Ascending aorta (tissue), 2 donors: Measurements from ENCODE around the gene PCDH9. TPM values are rescaled to one million over a fixed set of nuclear protein-coding genes. Genes with fewer than 3 reads are reported as not detected.
"Not testable (repeated sequence)": the region's sequence is repeated elsewhere in the genome, so short reads cannot be mapped to it uniquely, and the experiment has no call there.

ENCODE experiments used
- DNase-seq, 2 donors: peaks; one replicate each; pipeline ENCODE4 v3.0.0-alpha.2; 2019; ENCODE audit warnings: low spot score in 2 of 2
- H3K27ac ChIP-seq, 2 donors: fragments of 200-600 bp; sonication (generic); one replicate each; pipeline ENCODE4 v1.5.1; 2016 to 2017; ENCODE audit warnings: mild to moderate bottlenecking in 1 of 2
- H3K27me3 ChIP-seq: fragments of 200-600 bp; sonication (generic); one replicate; pipeline ENCODE4 v1.5.1; 2017
- H3K36me3 ChIP-seq, 2 donors: fragments of 200-600 bp; sonication (generic); one replicate each; pipeline ENCODE4 v1.5.1; 2016
- H3K4me1 ChIP-seq, 2 donors: fragments of 200-600 bp; sonication (generic); one replicate each; pipeline ENCODE4 v1.5.1; 2016 to 2017; ENCODE audit warnings: mild to moderate bottlenecking in 1 of 2
- H3K4me3 ChIP-seq, 2 donors: fragments of 200-600 bp; sonication (generic); one replicate each; pipeline ENCODE4 v1.5.1; 2016 to 2017; ENCODE audit warnings: mild to moderate bottlenecking in 1 of 2
- H3K9me3 ChIP-seq, 2 donors: fragments of 200-600 bp; sonication (generic); one replicate each; pipeline ENCODE4 v1.5.1; 2016
- CTCF ChIP-seq, 3 experiments: fragments of 200-600 bp in 2 of 3; fragments of 450-650 bp in 1 of 3; sonication (generic) in 2 of 3; IDR thresholded peaks; one replicate each; pipeline ENCODE4 v1.5.1; 2016 to 2019; ENCODE audit warnings: antibody characterized with exemption in 3 of 3, mild to moderate bottlenecking in 1 of 3, moderate library complexity in 1 of 3
- intact Hi-C: fragments of 100-400 bp; cut with DNase I; formaldehyde crosslinking; loops from one replicate; pipeline ENCODE4 v1.15.1; 2023
- total RNA-seq: library from RNA; depleted of rRNA; stranded (reverse); fragments of >200 nt; gene quantifications from one replicate; pipeline ENCODE4 v1.1.0, GENCODE V29; 2016

The PCDH9 gene
- total RNA-seq, 1 donor from 2014 or later, result 3.6 TPM

- no peak for TF ChIP-seq CTCF (IDR thresholded peaks at IDR 0.05)
- no peak for DNase-seq
- H3K9me3 ChIP-seq, result no peaks in the 10 kb centered on the region
- no peaks in the 10 kb centered on the region for H3K27me3 ChIP-seq
- intact Hi-C loops, result no loop called here
- no peaks in the 10 kb centered on the region for H3K36me3 ChIP-seq
- H3K4me3 ChIP-seq, result no peak overlapping the region
- H3K27ac ChIP-seq, result no peak overlapping the region
- H3K4me1 ChIP-seq, result no peaks in the 10 kb centered on the region
These were observed 341.4 kb downstream of the PCDH9 start for GRCh38 chr13:66888698-66889097.

GRCh38 chr13:66887088-66887487 is 343.0 kb downstream of the PCDH9 start:
- TF ChIP-seq CTCF (IDR thresholded peaks at IDR 0.05), result no peak
- H3K9me3 ChIP-seq, result no peaks in the 10 kb centered on the region
- H3K4me3 ChIP-seq, result no peak overlapping the region
- H3K27me3 ChIP-seq, result no peaks in the 10 kb centered on the region
- intact Hi-C loops, result no loop called here
- no peaks in the 10 kb centered on the region for H3K36me3 ChIP-seq
- no peak overlapping the region for H3K27ac ChIP-seq
- DNase-seq, result no peak
- H3K4me1 ChIP-seq, result no peaks in the 10 kb centered on the region

GRCh38 chr13:66886264-66886663 is 343.9 kb downstream of the PCDH9 start:
- H3K27ac ChIP-seq, result no peak overlapping the region
- no peaks in the 10 kb centered on the region for H3K36me3 ChIP-seq
- H3K4me3 ChIP-seq, result no peak overlapping the region
- TF ChIP-seq CTCF (IDR thresholded peaks at IDR 0.05), result no peak
- intact Hi-C loops, result no loop called here
- no peak for DNase-seq
- H3K9me3 ChIP-seq, result no peaks in the 10 kb centered on the region
- H3K27me3 ChIP-seq, result no peaks in the 10 kb centered on the region
- H3K4me1 ChIP-seq, result no peaks in the 10 kb centered on the region

- H3K4me1 ChIP-seq, H3K4me3 ChIP-seq, H3K27ac ChIP-seq, H3K27me3 ChIP-seq, DNase-seq, H3K36me3 ChIP-seq, intact Hi-C loops, H3K9me3 ChIP-seq: not testable (repeated sequence)
These were observed 349.0 kb downstream of the PCDH9 start for GRCh38 chr13:66881170-66881569.

- no peak for TF ChIP-seq CTCF (IDR thresholded peaks at IDR 0.05)
- DNase-seq, result no peak
- no peaks in the 10 kb centered on the region for H3K4me1 ChIP-seq
- no peak overlapping the region for H3K4me3 ChIP-seq
- H3K27me3 ChIP-seq, result no peaks in the 10 kb centered on the region
- H3K36me3 ChIP-seq, result no peaks in the 10 kb centered on the region
- no peaks in the 10 kb centered on the region for H3K9me3 ChIP-seq
- no peak overlapping the region for H3K27ac ChIP-seq
- intact Hi-C loops, result no loop called here
These were observed 350.1 kb downstream of the PCDH9 start for GRCh38 chr13:66879988-66880387.

GRCh38 chr13:66875264-66875663 is 354.9 kb downstream of the PCDH9 start:
- Histone ChIP-seq H3K9me3 (no peaks in the 10 kb centered on the region), H3K4me3 (no peak overlapping the region), H3K36me3 (no peaks in the 10 kb centered on the region), H3K27ac (no peak overlapping the region), H3K27me3 (no peaks in the 10 kb centered on the region), H3K4me1 (no peaks in the 10 kb centered on the region)
- DNase-seq, result no peak
- intact Hi-C loops, result no loop called here
- TF ChIP-seq CTCF (IDR thresholded peaks at IDR 0.05), result no peak
